DMS53 treated with DMSO at 0.1 percent for 48 hours (cell line): ENCODE measurements around the gene EBLN1.

Source experiments
- DNase-seq: peaks from one replicate; lab custom pipeline; 2025; ENCODE audit not compliant: unreplicated experiment; lab: John Stamatoyannopoulos, UW

Gene EBLN1

GRCh38 chr10:22217842-22218241 is at the start of gene EBLN1:
Gene EBLN1, minus strand, starts transcription at chr10:22218015. Its CDS starts 8,032 bp downstream, at chr10:22209983.
- no peak for DNase-seq

- no peak for DNase-seq
Observed at GRCh38 chr10:22265839-22266537, 48.2 kb upstream of the EBLN1 start.

GRCh38 chr10:22263106-22263505 is 45.3 kb upstream of the EBLN1 start:
- DNase-seq: no peak

DNA sequence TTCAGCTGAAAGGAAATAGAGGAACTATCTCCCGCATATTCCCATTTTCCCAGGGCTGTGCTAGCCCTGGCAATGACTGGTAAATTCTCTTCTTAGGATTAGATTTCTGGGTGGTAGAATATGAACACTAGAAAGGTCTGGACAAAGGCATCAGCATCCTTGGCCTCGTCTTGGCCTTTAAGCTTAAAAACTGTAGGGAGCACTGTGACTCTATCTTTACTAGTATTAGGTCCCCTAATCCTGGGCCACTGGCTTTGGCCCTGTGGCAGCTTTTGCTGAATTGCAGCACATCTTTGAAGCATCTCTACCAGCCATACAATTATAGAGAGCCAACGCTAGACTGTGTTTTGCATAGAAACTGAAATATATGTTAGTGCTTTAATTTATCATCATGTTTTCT is 41.5 kb upstream of the EBLN1 start:
- no peak for DNase-seq

GRCh38 chr10:22258471-22258870 is 40.7 kb upstream of the EBLN1 start:
- no peak for DNase-seq

DNA sequence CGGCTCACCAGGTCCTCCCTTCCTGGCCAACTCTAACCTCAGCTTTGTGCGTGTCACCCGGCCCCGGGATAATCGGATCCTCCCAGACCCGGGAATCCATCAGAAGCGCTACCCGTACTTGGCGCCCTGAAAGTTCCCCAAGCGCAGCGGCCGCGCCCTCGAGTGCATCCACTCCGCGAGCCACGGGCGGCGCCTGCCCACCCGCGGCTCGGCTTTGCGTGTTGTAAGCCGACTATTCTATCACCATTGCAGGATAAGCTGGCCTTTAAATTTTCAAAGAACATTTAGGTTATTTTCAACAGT is 35.7 kb upstream of the EBLN1 start:
- DNase-seq: no peak

GRCh38 chr10:22252801-22253579 is 35.2 kb upstream of the EBLN1 start:
- DNase-seq: no peak

DNA sequence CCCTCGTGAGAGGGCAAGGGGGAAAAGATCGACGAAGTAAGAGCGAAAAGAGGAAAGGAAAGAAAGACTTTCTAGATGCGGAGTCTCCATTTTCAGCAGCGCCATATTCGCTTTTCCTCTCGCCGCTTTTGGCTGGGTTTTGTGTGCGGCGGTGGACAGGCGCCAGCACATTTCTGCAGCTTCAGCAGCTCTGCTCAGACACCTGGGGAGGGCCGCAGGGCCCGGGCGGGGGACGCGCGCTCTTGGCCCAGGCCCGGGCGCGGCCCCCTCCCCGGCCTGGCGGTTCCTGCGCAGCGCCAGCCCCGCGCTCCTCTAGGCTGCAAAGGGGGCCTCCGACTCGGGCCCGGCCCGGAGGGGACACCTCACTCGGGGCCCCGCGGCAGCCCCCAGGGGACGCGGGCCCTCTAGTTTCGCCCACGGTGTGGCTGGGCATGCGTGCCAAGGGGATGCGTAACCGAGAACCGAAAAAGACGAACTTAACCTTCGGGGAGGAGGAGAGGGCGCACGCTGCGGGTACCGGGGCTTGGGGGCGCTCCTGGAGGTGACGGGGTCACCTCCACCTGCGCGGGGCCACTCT is 34.5 kb upstream of the EBLN1 start:
- DNase-seq: peak; percentile 65

DNA sequence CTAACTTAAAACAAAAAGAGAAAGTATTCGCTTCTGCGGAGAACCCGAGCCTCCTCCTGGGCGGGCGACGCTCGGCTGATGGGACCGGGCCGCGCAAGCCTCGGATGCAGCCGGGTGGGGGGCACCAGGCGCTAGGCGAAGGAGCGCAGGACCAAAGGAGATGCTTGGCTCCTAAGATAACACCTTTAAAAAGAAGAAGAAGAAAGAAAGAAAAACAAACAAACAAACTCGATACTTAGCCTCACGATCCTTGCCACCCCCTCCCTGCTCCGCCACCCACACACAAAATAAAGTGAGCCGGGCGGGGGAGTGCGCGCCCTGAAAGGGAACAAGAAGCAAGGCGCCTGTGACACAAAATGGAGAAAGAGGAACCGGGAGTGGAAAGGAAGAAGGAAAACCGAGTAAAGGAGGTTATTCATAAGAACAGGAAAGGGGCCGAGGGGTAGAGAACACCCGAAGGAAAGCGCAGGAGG is 34.0 kb upstream of the EBLN1 start:
- DNase-seq: peak; percentile 65

- peak; percentile 19 for DNase-seq
Observed at GRCh38 chr10:22250897-22251660, 33.3 kb upstream of the EBLN1 start.

- no peak for DNase-seq
Observed at GRCh38 chr10:22247636-22248035, 29.8 kb upstream of the EBLN1 start.

- peak; percentile 48 for DNase-seq
Observed at GRCh38 chr10:22246680-22247391, 29.0 kb upstream of the EBLN1 start.

DNA sequence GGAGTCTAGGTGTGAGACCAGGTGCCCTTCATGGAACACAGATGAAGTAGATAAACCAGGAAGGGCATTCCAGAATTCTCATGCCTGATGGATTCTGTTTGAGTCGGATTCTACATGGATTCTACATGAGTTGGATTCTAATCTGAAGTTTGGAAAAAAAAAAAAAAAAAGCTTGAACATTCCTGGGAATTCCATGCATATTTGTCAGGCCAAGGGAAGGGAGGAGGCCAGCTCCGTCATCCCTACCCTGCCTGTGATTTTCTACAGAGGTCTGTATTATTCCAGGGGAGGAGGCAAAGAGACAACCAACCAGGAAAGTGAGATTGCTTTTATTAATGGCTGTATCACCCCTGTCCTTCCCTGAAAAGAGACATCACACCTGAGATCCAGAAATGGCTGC is 27.8 kb upstream of the EBLN1 start:
- DNase-seq: no peak

GRCh38 chr10:22244855-22245254 is 27.0 kb upstream of the EBLN1 start:
- no peak for DNase-seq

DNA sequence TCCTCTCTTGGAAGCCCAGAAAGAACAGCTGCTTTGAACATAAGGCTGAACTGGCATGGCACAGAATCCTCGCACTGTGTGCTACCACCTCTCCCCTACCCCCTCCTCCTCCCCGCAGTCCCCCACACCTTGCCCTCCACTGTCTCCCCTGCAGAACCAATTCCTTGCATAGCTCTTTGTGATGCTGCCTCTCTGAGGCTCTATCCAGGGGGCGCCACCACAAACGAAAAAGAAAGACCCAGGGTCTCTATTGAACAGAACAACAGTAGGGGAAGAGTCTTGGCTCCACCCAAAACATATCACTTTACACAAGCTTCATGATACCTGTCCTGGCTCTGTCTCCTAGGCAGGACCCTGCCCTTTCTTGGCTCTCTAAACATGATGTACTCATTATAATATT is 26.2 kb upstream of the EBLN1 start:
- no peak for DNase-seq

- no peak for DNase-seq
Observed at GRCh38 chr10:22243321-22243720, 25.5 kb upstream of the EBLN1 start.

DNA sequence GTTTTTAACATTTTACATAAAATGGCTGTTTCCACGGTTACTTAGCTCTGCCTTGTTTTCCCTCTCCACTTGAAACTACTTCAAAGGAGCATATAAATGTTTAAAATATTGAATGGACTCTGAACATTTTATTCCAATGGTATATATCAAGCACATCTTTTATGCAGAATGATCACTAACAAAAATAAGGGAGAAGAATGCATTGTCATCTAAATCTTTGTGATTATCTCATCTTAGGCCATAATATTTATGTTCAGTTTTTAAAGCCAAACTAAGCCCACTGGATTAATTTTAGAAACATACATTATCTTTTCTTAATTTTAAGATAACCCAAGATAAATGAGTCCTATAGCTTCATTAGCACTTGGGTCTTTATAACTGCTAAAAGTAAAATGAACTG is 13.4 kb upstream of the EBLN1 start:
- no peak for DNase-seq

DNA sequence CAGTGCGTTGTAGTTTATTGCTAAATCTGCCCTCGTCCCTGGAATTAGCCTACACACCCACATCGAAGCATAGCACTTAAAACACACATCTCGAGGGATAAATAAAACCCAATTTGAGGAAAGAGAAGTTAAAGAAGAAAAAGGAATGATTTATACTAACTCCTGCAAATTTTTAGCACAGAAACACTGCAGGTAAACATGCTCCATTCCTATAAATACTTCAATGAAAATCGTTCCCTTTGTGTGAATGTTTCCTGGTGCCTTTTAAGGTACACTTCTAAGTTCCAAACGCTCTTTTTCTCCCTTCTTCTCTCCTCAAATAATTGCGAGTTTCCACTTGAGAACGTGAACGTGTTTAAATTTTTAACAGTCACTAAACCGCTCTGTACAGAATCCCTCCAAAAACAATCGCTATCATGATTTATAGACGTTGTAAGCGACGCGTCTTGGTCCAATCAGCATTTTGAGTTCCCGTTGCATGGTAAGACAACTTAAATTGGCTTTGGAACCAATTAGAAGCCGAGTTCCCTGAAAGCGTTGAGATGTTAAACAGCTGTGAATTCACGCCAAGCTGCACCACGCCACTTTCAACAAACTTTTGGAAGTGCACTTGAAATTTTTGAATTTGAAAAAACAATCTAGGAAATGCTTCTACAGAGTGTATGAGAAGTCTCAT is 12.5 kb upstream of the EBLN1 start:
- DNase-seq: peak; percentile 64

DNA sequence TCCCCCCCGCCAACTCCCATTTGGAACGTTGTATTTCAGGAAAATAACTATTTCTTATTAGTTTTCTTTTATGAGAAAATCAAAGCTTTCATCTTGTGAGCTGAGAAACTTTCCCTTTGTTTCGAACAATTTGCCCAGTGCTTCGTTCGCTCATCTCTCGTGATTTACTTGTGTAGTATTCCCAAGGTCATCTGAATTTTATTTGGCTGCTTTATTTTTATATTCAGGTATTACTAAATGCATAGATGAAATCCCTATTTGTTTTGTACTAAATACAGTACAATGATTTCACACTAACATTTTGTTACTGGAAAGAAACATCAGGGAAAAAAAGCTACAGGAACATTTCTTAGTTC is 12.0 kb upstream of the EBLN1 start:
- peak; percentile 54 for DNase-seq
